HepG2 (cell line): ENCODE results near the gene GRAMD2A.

ENCODE experiments used
- CERS6 ChIP-seq: sonication (generic); formaldehyde crosslinking; IDR thresholded peaks from 2 replicates; pipeline ENCODE4 v1.5.0; 2020; ENCODE audit warnings: missing genetic modification reagents
- CTCF ChIP-seq: sonication (generic); formaldehyde crosslinking; IDR thresholded peaks from 2 replicates; pipeline ENCODE4 v1.5.0; 2020; ENCODE audit warnings: mild to moderate bottlenecking, missing genetic modification reagents, moderate library complexity
- ELK4 ChIP-seq: sonication (generic); formaldehyde crosslinking; IDR thresholded peaks from 2 replicates; pipeline ENCODE4 v1.9.0; 2021; ENCODE audit warnings: missing genetic modification reagents, borderline replicate concordance
- SMC3 ChIP-seq: IDR thresholded peaks from 2 replicates; pipeline ENCODE4 v1.6.1; 2011; ENCODE audit warnings: low read length, improper control_type of control experiment
- ZBTB20 ChIP-seq: sonication (generic); formaldehyde crosslinking; IDR thresholded peaks from 2 replicates; pipeline ENCODE4 v1.8.1; 2023; ENCODE audit warnings: missing genetic modification reagents, low read depth, mild to moderate bottlenecking, borderline replicate concordance
- ZNF260 ChIP-seq: sonication (generic); formaldehyde crosslinking; IDR thresholded peaks from 2 replicates; pipeline ENCODE4 v1.4.0; 2020; ENCODE audit warnings: missing genetic modification reagents, low read depth, mild to moderate bottlenecking, borderline replicate concordance
- ZNF281 ChIP-seq: sonication (generic); formaldehyde crosslinking; IDR thresholded peaks from 2 replicates; pipeline ENCODE4 v1.4.0; 2020; ENCODE audit warnings: missing genetic modification reagents, borderline replicate concordance

- no peak for TF ChIP-seq ELK4 (CRISPR knock-in tag)
- TF ChIP-seq ZNF260 (CRISPR knock-in tag): no peak
- TF ChIP-seq ZNF281 (CRISPR knock-in tag): no peak
- TF ChIP-seq ZBTB20 (CRISPR knock-in tag): no peak
- no peak for TF ChIP-seq SMC3
- TF ChIP-seq CERS6 (CRISPR knock-in tag): no peak
- TF ChIP-seq CTCF (CRISPR knock-in tag): no peak
Measured at GRCh38 chr15:72131922-72132321, 65.7 kb downstream of the GRAMD2A start.
